Fibroblast of lung (primary cell): ENCODE data around the gene IGDCC3.

Source experiments
- EZH2 ChIP-seq: IDR thresholded peaks from 2 replicates; pipeline ENCODE4 v1.5.1; 2012; ENCODE audit warnings: low read length, control low read depth, mild to moderate bottlenecking; ENCODE audit errors: missing control alignments
- TF ChIP-seq, protein P1 (sequence below), 2 donors: IDR thresholded peaks in 1 of 2; conservative IDR thresholded peaks in 1 of 2; 1 replicate in 1 of 2; 2 replicates in 1 of 2; pipeline ENCODE4 v1.5.1; 2011 to 2012; ENCODE audit warnings: low read length in 2 of 2, control low read depth in 1 of 2, inconsistent platforms in 1 of 2, low read depth in 1 of 2, mild to moderate bottlenecking in 1 of 2

- TF ChIP-seq, protein P1, sequence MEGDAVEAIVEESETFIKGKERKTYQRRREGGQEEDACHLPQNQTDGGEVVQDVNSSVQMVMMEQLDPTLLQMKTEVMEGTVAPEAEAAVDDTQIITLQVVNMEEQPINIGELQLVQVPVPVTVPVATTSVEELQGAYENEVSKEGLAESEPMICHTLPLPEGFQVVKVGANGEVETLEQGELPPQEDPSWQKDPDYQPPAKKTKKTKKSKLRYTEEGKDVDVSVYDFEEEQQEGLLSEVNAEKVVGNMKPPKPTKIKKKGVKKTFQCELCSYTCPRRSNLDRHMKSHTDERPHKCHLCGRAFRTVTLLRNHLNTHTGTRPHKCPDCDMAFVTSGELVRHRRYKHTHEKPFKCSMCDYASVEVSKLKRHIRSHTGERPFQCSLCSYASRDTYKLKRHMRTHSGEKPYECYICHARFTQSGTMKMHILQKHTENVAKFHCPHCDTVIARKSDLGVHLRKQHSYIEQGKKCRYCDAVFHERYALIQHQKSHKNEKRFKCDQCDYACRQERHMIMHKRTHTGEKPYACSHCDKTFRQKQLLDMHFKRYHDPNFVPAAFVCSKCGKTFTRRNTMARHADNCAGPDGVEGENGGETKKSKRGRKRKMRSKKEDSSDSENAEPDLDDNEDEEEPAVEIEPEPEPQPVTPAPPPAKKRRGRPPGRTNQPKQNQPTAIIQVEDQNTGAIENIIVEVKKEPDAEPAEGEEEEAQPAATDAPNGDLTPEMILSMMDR (conservative IDR thresholded peaks at IDR 0.05 in 1 of 2, IDR thresholded peaks at IDR 0.05 in 1 of 2; ENCODE audit: low read depth in 1 of 2, low read length in 2 of 2) = no peak
- no peak for TF ChIP-seq EZH2
These were observed 32.2 kb upstream of the IGDCC3 start for GRCh38 chr15:65410036-65410435.
